HG03108 (cell line): Measurements from ENCODE around the gene FAM171A2.
"Not testable (repeated sequence)": the region's sequence is repeated elsewhere in the genome, so short reads cannot be mapped to it uniquely, and the experiment has no call there.

Experiments
- ATAC-seq: cut with Tn5 transposase; IDR thresholded peaks from one replicate; pipeline ENCODE4 v1.9.1; 2021; ENCODE audit warnings: moderate library complexity; ENCODE audit not compliant: unreplicated experiment

FAM171A2 gene

GRCh38 chr17:44384281-44384822, 20.7 kb upstream of the FAM171A2 start:
- ATAC-seq, result no peak

DNA sequence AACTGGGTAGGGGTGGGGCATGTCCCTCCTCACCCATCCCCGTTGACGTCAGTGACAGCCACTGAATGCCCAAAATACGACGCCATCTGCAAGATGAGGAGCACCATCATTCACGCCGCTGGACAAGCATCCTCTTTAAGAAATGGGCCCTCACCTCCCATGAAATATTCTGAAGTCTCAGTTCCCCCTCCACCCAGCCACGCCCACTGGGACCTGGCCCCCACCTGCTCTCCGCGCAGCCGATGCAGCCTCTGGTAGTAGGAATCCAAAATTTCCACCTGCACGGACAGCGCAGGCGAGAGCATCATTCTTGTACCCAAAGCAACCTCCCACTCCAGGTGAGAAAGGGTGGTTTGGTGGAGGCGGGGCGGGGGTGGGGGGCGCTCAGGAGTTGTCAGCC, 20.2 kb upstream of the FAM171A2 start:
- no peak for ATAC-seq

- ATAC-seq, result no peak
Observed at GRCh38 chr17:44383363-44383762, 19.7 kb upstream of the FAM171A2 start.

DNA sequence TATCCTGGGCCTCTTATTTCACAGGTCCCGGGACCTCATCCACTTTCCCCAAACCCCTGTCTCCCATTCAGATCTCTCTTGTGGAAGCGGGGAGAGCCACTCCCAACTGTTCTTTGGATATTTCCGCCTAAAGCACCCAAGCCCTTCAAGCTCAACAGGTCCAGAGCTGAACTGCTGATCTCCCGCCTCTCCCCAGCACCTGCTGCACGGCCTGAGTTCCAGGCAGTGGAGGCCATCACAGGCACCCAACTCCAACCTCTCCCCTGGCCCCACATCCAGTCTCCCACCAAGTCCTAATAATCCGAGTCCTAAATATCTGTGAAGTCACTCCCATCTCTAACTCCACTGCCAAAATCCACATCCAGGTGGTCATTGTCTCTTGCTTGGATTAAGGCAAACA, 19.3 kb upstream of the FAM171A2 start:
- no peak for ATAC-seq

DNA sequence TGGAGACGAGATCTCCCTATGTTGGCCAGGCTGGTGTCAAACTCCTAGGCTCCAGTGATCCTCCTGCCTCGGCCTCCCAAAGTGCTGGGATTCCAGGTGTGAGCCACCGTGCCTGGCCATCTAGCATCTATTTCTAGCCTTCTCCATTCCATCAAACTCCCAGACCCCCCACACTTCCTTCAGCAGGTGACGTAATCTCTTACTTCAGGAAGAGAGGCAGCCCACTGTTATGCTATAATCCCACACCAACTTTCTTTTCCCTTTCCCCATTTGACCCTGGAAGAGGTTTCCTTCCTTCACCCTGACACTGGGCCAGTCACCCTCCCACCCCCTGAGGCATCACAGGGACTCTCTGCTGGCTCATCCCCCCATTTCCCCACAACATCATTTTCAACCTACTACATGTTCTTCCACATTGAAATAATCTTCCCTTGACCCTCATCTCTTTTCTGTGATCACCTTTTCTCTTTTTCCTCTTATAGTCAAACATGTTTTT, 18.2 kb upstream of the FAM171A2 start:
- ATAC-seq, result no peak

GRCh38 chr17:44380767-44381166, 17.1 kb upstream of the FAM171A2 start:
- no peak for ATAC-seq

GRCh38 chr17:44379887-44380286, 16.2 kb upstream of the FAM171A2 start:
- no peak for ATAC-seq

GRCh38 chr17:44378171-44378705, 14.6 kb upstream of the FAM171A2 start:
- no peak for ATAC-seq

- no peak for ATAC-seq
Observed at GRCh38 chr17:44376779-44377178, 13.1 kb upstream of the FAM171A2 start.

GRCh38 chr17:44376124-44376523, 12.5 kb upstream of the FAM171A2 start:
- no peak for ATAC-seq

DNA sequence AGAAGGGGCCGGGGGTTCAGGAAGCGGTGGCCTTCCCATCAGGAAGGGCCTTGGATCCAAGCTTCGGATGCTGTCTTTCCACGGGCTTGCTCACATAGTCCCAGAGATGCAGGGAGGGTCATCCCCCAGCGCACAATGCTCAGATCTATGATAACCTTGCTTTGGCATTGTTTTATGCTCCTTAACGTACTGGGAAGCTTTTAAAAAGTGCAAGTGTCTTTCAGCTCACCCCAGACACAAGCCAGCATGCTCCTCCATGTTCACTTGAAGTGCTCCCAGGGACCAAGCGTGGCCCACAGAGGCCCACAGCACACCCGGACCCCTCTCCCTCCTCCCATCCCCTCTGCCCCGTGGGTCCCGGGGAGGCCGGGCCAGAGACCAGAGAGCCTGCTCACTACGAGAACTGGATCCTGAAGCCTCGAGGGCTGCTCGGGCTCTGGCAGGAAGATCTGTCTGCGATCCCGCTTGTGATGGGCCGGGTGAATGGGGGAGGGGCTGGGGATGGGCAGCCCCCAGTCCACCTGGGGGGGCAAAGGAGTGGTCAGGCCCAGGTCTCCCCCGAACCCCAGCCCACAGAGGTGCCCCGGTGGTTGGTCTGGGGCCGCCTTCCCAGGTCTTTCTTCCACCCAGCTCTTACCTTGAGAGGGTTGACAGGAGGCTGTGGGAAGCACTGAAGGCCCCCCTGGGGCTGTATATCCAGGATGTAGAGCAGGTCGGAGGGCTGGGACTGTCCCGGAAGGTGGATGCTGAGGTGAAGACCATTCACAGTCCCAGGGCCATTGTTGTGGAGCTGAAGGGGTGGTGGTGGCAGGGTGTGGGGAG, 11.8 kb upstream of the FAM171A2 start:
- ATAC-seq, result no peak

DNA sequence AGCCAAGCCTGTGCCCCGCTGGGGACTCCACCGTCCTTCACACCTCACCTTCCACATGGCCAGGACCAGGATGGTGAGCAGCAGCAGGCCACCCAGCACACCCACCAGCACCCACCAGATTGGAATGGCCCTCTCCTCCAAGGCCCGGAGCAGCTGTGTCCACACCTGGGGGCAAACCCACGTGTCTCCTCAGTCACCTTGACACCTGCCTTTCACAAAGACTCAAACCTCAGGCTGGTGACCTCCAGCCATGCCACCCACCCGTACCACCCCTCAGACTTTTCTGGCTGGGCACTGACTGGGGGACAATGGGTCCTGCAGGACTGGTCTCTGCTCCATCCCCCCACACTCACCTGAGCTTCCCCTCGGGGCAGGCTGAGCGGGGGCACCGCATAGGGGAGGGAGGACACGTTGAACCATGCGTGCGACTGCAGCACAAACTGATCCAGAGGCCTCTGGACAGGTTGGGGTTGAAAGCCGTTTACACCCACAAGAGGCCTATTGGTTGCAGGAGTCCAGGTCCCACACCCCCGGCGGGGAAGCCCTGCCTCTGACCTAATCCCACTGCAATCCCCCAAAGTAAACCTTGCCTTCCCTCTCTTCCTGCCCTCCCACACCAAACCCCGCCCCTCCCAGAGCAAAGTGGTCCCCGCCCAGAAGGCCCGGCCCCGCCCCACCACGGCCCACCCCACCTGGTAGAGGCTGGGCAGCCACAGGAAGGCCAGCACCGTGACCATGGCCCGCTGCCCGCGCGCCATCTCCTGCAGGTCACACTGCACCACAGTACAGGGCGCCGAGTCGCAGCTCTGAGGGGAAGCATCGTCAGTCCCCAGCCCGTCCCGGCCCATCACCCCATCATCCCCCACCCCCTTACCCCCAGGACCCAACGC, 10.9 kb upstream of the FAM171A2 start:
- no peak for ATAC-seq

- no peak for ATAC-seq
Observed at GRCh38 chr17:44372036-44372435, 8.4 kb upstream of the FAM171A2 start.

DNA sequence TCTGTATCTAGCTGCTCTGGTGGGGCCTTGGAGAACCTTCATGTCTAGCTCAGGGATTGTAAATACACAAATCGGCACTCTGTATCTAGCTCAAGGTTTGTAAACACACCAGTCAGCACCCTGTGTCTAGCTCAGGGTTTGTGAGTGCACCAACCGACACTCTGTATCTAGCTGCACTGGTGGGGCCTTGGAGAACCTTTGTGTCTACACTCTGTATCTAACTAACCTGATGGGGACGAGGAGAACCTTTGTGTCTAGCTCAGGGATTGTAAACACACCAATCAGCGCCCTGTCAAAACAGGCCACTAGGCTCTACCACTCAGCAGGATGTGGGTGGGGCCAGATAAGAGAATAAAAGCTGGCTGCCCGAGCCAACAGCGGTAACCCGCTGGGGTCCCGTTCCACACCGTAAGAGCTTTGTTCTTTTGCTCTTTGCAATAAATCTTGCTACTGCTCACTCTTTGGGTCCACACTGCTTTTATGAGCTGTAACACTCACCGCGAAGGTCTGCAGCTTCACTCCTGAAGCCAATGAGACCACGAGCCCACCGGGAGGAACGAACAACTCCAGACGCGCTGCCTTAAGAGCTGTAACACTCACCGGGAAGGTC, 5.9 kb upstream of the FAM171A2 start:
- not testable (repeated sequence) for ATAC-seq

GRCh38 chr17:44368391-44369243, 5.0 kb upstream of the FAM171A2 start:
- ATAC-seq, result not testable (repeated sequence)

DNA sequence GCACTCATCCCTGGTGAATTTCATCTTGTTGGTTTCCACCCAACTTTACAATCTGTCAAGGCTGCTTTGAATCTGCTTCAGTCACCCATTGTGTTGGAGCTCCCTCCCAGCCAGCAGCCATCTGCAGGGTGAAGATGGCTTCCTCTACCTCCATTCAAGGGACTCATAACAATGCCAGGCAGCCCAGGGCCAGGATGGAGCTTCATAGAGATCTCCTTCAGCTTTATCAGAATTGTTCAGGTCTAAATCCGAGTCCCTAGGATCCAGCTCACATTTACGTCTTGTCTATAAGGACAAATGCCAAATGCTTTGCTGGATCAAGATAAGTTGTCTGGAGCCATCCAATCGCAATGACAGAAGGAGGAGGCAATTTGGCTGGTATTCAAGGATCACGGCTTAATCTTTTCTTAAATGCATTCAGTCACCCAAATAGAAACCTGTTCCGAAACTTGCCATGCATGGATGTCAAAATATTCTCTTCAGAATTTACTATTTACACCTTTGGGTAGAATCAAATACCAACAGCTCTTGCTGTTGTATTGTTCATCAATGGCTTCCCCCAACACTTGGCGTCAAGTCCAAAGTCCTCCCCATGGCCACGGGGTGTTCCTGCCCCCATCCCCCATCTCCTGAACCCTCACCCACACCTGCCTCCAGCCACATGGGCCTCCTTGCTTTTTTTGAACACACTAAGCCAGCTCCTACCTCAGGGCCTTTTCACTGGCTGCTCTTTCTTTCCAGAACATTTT, 3.8 kb upstream of the FAM171A2 start:
- ATAC-seq, result no peak

DNA sequence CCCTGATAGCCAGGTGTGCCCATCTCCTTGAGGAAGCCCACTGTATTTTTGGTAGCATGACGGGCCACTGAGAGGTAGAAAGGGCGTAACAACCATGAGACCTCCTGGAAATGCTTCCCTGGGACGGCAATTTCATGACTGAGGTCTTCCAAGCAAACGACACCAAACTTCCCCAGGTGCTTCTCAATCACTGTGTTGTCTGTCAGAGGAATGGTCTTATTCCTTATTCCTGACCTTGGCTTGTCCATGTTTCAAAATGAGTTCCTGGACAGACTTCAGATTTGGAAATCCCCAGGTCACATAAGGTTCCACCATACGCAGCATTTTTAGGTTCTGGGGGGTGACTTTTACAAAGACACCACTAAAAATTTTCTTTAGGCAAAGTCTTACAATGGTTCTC, 1.4 kb upstream of the FAM171A2 start:
- ATAC-seq, result not testable (repeated sequence)

GRCh38 chr17:44362949-44363612, 572 bp downstream of the FAM171A2 start:
- ATAC-seq, result no peak
